GM20000 (cell line): ENCODE results near the gene ELOB.

Experiments
- DNase-seq: peaks from one replicate; pipeline ENCODE4 v3.0.0; 2012; ENCODE audit warnings: low spot score
- CTCF ChIP-seq: IDR thresholded peaks from 2 replicates; pipeline ENCODE4 v1.5.1; 2012; ENCODE audit warnings: mild to moderate bottlenecking, control low read depth; ENCODE audit errors: extremely low read depth, missing control alignments

Gene ELOB

GRCh38 chr16:2753733-2754020 is 23.4 kb downstream of the ELOB start:
- no peak for DNase-seq
- TF ChIP-seq CTCF: no peak

DNA sequence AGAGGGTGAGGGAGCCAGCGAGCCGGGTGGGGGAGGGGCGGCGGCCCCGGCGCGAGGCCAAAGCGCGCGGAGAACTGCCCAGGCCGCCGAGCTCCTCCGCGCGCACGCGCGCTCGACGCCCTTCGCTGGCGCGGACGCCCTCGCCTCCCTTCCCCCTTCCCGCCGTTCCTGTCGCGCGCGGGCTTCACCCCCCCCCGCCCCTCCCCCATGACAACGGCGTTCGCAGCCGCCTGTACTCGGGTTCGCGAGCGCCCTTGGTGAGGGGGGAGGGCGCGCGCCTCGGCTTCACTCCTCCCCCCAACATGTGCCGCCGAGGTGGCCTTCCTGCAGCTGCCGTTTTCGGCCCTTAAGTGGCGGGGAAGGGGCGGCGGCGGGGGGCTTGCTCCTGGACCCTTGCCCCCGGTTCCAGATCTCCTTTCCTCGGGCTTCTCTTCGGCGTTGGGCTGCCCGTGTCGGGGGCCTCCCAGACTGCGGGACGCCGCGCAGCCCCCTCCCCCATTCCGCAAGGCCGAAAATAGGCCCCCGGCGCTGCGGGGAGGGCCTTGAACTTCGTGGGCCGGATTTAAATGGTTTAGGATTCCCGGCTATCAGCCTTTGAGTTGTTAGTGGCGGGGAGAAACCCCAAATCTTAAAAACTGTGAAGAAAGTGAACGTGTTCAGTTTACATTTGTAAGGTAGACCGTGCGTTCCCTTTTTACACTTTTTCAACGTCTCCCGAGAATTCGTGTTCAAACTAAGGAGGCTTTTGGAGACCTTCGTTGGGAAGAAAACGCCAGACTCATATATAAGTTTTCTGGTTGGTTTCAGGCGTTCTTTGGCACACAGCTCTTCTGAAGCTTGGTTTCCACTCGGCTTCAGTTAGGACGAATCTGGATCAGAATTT is 24.0 kb downstream of the ELOB start:
- peak; percentile 92 for DNase-seq
- no peak for TF ChIP-seq CTCF

DNA sequence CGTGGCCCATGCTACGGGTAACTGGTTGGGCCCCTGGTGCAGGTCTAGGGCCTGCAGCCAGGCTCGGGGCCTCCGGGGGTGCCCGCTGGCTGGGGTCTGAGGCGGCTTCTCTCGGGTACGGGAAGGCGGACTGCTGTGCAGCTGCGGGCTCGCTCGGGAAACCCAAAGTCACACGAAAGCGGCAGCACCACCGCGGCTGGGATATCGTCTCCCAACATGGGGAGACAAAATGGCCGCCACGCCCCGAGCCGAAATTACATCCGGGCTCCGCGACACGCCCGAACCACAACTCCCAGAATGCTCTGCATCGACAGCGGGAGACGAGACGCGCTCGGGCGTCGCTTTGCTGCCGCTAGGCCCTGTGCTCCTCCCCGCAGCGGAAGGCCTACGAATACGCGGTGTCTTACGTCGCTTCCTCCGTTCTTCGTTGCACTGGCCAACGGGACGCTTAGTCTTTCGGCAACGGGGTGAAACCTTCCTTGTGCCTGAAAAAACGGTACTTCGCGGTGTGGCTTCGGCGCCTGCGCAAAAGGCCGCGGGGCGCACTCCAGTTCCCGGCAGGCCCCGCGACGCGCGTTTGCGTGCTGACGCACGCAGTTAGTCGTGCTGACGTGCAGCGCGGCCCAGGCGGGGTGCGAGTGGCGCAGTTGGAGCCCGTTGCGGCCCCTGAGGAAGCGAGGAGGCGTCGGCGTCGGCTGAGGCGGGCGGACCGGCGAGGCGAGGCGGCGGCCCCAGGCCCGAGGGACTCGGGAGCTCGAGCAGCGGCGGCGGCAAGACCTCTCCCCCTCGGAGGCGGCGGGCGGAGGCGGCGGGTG is 24.8 kb downstream of the ELOB start, which contains the start of gene SRRM2:
TSS of gene SRRM2 (plus strand) at position 604 of the 815 bp plus-strand sequence. CDS start 3,727 bp downstream, outside the sequence.
- no peak for TF ChIP-seq CTCF
- peak; percentile 97 for DNase-seq

- no peak for TF ChIP-seq CTCF
- peak; percentile 86 for DNase-seq
These were observed 25.5 kb downstream of the ELOB start for GRCh38 chr16:2751577-2752034.

GRCh38 chr16:2749936-2750335 is 27.1 kb downstream of the ELOB start:
- no peak for TF ChIP-seq CTCF
- DNase-seq: no peak

DNA sequence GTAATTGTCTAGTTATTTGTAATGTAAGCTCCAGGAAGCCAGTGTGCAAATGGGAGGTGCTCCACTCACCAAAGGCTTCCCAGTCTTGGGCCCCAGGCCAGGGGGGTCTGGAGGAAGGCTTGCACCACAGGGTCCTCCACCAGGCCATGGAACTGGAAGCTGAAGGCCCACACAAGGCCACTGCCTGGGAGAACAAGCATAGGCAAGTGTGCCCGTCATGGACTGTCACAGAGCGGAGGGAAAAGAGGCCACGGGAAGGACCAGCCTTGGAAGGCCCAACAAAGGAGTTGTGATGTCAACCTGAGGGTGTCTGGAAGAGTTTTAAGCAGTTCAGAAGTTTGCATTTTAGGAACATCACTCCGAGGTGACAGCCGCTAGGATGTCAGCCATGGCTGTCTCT is 27.6 kb downstream of the ELOB start:
- no peak for DNase-seq
- no peak for TF ChIP-seq CTCF

GRCh38 chr16:2748757-2749455 is 28.2 kb downstream of the ELOB start:
- TF ChIP-seq CTCF: no peak
- DNase-seq: no peak
